Suprapubic skin (tissue), 3 donors: ENCODE measurements around the gene ZNF483.
"Not testable (repeated sequence)": the region's sequence is repeated elsewhere in the genome, so short reads cannot be mapped to it uniquely, and the experiment has no call there.

Experiments
- POLR2AphosphoS5 ChIP-seq, 3 donors: sonication (generic); formaldehyde crosslinking; IDR thresholded peaks; one replicate each; pipeline ENCODE4 v1.6.1; 2017; ENCODE audit warnings: antibody characterized with exemption in 3 of 3
- TF ChIP-seq, protein P1 (sequence below), 2 donors: fragments of 200-600 bp in 1 of 2; fragments of 450-650 bp in 1 of 2; sonication (generic) in 1 of 2; IDR thresholded peaks; one replicate each; pipeline ENCODE4 v1.5.1; 2016 to 2019; ENCODE audit warnings: antibody characterized with exemption in 2 of 2, mild to moderate bottlenecking in 1 of 2, moderate library complexity in 1 of 2

- TF ChIP-seq, protein P1, sequence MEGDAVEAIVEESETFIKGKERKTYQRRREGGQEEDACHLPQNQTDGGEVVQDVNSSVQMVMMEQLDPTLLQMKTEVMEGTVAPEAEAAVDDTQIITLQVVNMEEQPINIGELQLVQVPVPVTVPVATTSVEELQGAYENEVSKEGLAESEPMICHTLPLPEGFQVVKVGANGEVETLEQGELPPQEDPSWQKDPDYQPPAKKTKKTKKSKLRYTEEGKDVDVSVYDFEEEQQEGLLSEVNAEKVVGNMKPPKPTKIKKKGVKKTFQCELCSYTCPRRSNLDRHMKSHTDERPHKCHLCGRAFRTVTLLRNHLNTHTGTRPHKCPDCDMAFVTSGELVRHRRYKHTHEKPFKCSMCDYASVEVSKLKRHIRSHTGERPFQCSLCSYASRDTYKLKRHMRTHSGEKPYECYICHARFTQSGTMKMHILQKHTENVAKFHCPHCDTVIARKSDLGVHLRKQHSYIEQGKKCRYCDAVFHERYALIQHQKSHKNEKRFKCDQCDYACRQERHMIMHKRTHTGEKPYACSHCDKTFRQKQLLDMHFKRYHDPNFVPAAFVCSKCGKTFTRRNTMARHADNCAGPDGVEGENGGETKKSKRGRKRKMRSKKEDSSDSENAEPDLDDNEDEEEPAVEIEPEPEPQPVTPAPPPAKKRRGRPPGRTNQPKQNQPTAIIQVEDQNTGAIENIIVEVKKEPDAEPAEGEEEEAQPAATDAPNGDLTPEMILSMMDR (IDR thresholded peaks at IDR 0.05): not testable (repeated sequence)
- TF ChIP-seq POLR2AphosphoS5 (IDR thresholded peaks at IDR 0.05): not testable (repeated sequence)
These were observed 92.4 kb downstream of the ZNF483 start for GRCh38 chr9:111617349-111617748.
